ENCODE measurements around the gene SH3PXD2B. TPM values are rescaled to one million over a fixed set of nuclear protein-coding genes. Genes with fewer than 3 reads are reported as not detected.
A peak's percentile ranks its signal among the peaks of the same experiment; 100 is the strongest.
"Not testable (repeated sequence)": the region's sequence is repeated elsewhere in the genome, so short reads cannot be mapped to it uniquely, and the experiment has no call there.

Gene SH3PXD2B
- total RNA-seq, 1 donor from 2014 or later, result 12.0 TPM

DNA sequence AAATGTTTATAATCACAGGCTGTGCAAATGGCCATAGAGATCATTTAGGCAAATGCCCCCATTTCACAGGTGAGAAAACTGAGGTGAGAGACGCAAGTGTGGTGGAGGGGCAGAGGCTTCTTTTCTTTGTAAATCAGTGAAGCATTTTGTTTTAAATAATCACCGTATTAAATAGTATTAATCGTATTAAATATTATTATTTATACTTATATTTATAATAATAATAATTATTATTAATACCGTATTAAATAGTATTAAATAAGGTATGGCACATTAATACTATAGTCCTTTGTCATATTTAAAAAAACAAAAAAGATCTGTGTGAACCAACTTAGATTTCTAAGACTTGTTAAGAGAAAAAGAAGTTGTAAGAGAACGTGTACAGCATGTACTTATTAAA, 32.6 kb upstream of the SH3PXD2B start:
- H3K9me3 ChIP-seq (ENCODE audit: control insufficient read depth in 3 of 3, low read length in 3 of 3), result no peaks in the 10 kb centered on the region
- no peak overlapping the region for H3K9ac ChIP-seq (ENCODE audit: low read depth in 1 of 3, low read length in 3 of 3)
- no peak overlapping the region for H3K4me3 ChIP-seq (ENCODE audit: low read length in 3 of 3)
- no peak overlapping the region for H3K27ac ChIP-seq (ENCODE audit: low read depth, low read length)
- peaks cover 4 to 18% (median 6%) of the 10 kb centered on the region in 3 donors for H3K4me1 ChIP-seq (ENCODE audit: control insufficient read depth in 3 of 3, insufficient read depth in 3 of 3, low read length in 3 of 3)
- no peaks in the 10 kb centered on the region for H3K36me3 ChIP-seq (ENCODE audit: control insufficient read depth in 3 of 3, insufficient read depth in 3 of 3, low read length in 3 of 3)
- peaks cover 0 to 8% (median 5%) of the 10 kb centered on the region in 3 donors for H3K27me3 ChIP-seq (ENCODE audit: control insufficient read depth in 3 of 3, insufficient read depth in 3 of 3, low read length in 3 of 3)

DNA sequence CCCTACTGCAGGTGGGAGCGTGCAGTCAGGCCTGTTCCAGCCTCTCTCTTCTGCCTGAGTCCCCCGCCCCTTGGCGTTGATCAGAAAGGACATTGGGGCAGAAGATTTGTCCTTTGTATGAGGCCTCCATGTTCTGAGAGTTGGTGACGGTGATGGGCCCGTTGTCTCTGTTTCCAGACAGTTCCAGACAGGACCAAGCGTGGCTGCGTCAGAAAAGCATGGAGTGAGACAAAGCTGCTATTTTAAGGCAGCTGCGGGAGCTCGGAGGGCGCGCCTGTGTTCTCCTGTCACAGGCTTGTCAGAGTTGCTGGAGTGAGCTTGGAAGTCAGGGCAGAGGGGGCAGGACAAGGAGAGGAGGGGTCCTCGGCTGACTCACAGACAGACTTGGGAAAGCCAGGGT, 32.1 kb upstream of the SH3PXD2B start:
- Histone ChIP-seq H3K4me3 (ENCODE audit: low read length in 3 of 3) (no peak overlapping the region), H3K27me3 (ENCODE audit: control insufficient read depth in 3 of 3, insufficient read depth in 3 of 3, low read length in 3 of 3) (peaks cover 0 to 8% (median 5%) of the 10 kb centered on the region in 3 donors), H3K27ac (ENCODE audit: low read depth, low read length) (no peak overlapping the region), H3K36me3 (ENCODE audit: control insufficient read depth in 3 of 3, insufficient read depth in 3 of 3, low read length in 3 of 3) (no peaks in the 10 kb centered on the region), H3K4me1 (ENCODE audit: control insufficient read depth in 3 of 3, insufficient read depth in 3 of 3, low read length in 3 of 3) (peaks cover 4 to 18% (median 6%) of the 10 kb centered on the region in 3 donors), H3K9me3 (ENCODE audit: control insufficient read depth in 3 of 3, low read length in 3 of 3) (no peaks in the 10 kb centered on the region), H3K9ac (ENCODE audit: low read depth in 1 of 3, low read length in 3 of 3) (no peak overlapping the region)

DNA sequence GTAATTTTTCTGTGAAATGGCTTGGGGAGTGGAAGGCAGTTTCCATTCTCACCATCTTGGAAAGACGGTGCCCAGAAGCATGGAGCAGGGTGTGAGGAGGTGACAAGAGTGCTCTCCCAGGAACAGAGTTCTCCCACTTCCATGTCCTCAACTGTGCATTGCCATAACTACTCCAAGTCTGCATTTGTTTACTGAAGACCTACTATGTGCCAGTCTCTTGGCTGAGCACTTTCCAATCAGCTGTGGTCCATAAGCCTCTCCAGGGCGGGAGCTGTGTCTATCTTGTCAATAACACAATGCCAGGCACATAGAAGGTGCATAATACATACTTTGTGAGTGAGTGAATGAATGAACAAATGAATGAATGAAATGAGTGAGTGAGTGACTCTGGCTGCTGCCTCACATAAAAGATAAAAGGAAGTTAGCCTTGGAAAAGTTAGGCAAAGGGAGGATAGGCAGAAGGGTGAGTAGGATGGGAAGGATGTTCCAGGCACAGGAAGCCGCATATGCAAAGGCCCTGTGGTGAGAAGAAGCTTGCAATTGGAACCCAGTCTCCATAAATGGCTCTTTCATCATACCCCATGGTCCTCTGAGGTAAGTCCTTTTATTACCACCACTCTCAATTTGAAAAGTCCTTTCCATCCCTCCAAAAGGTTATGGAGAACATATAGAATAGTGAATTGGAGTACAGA, 31.3 kb upstream of the SH3PXD2B start:
- H3K27me3 ChIP-seq (ENCODE audit: control insufficient read depth in 3 of 3, insufficient read depth in 3 of 3, low read length in 3 of 3), result peaks cover 0 to 6% (median 5%) of the 10 kb centered on the region in 3 donors
- no peaks in the 10 kb centered on the region for H3K9me3 ChIP-seq (ENCODE audit: control insufficient read depth in 3 of 3, low read length in 3 of 3)
- H3K9ac ChIP-seq (ENCODE audit: low read depth in 1 of 3, low read length in 3 of 3), result no peak overlapping the region
- H3K4me3 ChIP-seq (ENCODE audit: low read length in 3 of 3), result no peak overlapping the region
- no peak overlapping the region for H3K27ac ChIP-seq (ENCODE audit: low read depth, low read length)
- peaks cover 4 to 15% (median 6%) of the 10 kb centered on the region in 3 donors for H3K4me1 ChIP-seq (ENCODE audit: control insufficient read depth in 3 of 3, insufficient read depth in 3 of 3, low read length in 3 of 3)
- no peaks in the 10 kb centered on the region for H3K36me3 ChIP-seq (ENCODE audit: control insufficient read depth in 3 of 3, insufficient read depth in 3 of 3, low read length in 3 of 3)

DNA sequence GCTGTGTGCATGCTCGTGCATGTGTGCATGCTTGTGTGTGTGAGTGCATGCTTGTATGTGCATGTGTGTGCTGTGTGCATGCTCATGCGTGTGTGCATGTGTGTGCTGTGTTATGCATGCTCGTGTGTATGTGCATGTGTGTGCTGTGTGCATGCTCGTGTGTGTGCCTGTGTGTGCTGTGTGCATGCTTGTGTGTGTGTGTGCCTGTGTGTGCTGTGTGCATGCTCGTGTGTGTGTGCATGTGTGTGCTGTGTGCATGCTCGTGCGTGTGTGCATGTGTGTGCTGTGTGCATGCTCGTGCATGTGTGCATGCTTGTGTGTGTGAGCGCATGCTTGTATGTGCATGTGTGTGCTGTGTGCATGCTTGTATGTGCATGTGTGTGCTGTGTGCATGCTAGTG, 30.3 kb upstream of the SH3PXD2B start:
- peaks cover 2 to 13% (median 6%) of the 10 kb centered on the region in 3 donors for H3K4me1 ChIP-seq (ENCODE audit: control insufficient read depth in 3 of 3, insufficient read depth in 3 of 3, low read length in 3 of 3)
- no peak overlapping the region for H3K27ac ChIP-seq (ENCODE audit: low read depth, low read length)
- H3K27me3 ChIP-seq (ENCODE audit: control insufficient read depth in 3 of 3, insufficient read depth in 3 of 3, low read length in 3 of 3), result peaks cover 0 to 6% (median 5%) of the 10 kb centered on the region in 3 donors
- no peak overlapping the region for H3K4me3 ChIP-seq (ENCODE audit: low read length in 3 of 3)
- no peaks in the 10 kb centered on the region for H3K36me3 ChIP-seq (ENCODE audit: control insufficient read depth in 3 of 3, insufficient read depth in 3 of 3, low read length in 3 of 3)
- H3K9me3 ChIP-seq (ENCODE audit: control insufficient read depth in 3 of 3, low read length in 3 of 3), result no peaks in the 10 kb centered on the region
- no peak overlapping the region for H3K9ac ChIP-seq (ENCODE audit: low read depth in 1 of 3, low read length in 3 of 3)

DNA sequence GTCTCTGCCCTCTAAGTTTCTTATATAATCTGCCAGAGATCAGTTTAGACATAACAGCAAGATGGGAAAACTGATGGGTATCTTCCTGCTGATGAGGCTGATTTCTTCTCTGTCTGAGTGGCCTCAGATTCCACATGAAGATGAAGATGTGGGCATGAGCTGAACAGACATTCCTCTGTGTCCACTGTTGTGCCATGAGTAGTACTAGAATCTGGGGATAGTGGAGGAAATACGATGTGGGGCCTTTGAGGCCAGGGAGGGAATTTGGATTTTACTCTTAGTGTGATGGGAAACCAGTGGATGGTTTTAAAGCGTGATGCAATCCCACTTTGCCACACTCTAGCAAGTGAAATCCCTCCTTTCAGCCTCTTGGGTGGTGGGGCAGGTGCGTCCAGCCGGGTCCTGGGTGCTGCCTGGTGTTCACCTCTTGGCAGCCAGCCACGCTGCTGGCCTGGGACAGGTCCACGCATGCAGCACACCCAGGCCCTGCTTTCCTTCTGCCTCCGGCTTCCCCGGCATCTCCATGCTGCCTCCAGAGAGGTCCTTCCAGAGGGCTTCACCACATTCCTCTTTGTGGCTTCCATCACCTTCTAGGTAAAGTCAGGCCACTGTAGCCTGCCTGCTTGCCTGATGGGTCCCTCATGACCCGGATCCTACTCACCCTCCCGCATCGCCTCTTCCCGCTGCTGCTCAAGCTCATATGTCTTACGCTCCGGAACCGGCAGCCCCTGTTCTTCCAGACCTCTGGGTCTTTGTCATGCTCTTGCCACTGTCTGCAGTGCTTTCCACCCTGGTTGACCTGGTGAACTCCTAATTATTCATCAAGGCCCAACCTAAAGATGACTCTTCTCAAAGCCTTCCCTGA, 28.1 kb upstream of the SH3PXD2B start:
- Histone ChIP-seq H3K4me3 (ENCODE audit: low read length in 3 of 3) (no peak overlapping the region), H3K27ac (ENCODE audit: low read depth, low read length) (no peak overlapping the region), H3K36me3 (ENCODE audit: control insufficient read depth in 3 of 3, insufficient read depth in 3 of 3, low read length in 3 of 3) (no peaks in the 10 kb centered on the region)

DNA sequence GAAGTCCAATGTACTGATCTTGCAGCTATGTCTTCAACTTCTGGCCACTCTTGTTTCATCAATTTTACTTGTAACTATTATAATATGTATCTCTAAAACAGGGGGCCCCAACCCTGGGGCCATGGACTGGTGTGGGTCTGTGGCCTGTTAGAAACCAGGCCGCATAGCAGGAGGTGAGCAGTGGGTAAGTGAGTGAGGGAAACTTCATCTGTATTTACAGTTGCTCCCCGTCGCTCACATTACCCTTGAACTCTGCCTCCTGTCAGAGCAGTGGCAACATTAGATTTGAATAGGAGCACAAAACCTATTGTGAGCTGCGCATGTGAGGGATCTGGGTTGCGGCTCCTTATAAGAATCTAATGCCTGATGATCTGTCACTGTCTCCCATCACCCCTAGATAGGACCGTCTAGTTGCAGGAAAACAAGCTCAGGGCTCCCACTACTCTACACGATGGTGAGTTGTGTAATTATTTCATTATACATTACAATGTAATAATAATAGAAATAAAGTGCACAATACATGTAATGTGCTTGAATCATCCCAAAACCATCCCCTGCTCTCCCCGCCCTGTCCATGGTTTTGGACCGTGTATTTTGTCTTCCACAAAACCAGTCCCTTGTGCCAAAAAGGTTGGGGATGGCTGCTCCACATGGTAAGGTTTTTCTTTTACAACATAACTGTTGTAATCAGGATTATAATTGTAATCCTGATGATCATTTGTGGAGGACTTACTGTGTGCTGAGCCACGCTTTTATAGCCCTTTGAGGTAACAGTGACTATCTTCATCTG, 26.9 kb upstream of the SH3PXD2B start:
- peaks cover 2 to 9% (median 7%) of the 10 kb centered on the region in 3 donors for H3K4me1 ChIP-seq (ENCODE audit: control insufficient read depth in 3 of 3, insufficient read depth in 3 of 3, low read length in 3 of 3)
- H3K27me3 ChIP-seq (ENCODE audit: control insufficient read depth in 3 of 3, insufficient read depth in 3 of 3, low read length in 3 of 3), result peaks cover 0 to under 1% (median 0%) of the 10 kb centered on the region in 3 donors
- no peak overlapping the region for H3K27ac ChIP-seq (ENCODE audit: low read depth, low read length)

More for the DNA sequence above, 28.1 kb upstream of the SH3PXD2B start:
- peaks cover 0 to 6% (median 2%) of the 10 kb centered on the region in 3 donors for H3K27me3 ChIP-seq (ENCODE audit: control insufficient read depth in 3 of 3, insufficient read depth in 3 of 3, low read length in 3 of 3)
- H3K9ac ChIP-seq (ENCODE audit: low read depth in 1 of 3, low read length in 3 of 3), result no peak overlapping the region
- H3K4me1 ChIP-seq (ENCODE audit: control insufficient read depth in 3 of 3, insufficient read depth in 3 of 3, low read length in 3 of 3), result peaks cover 2 to 9% (median 7%) of the 10 kb centered on the region in 3 donors
- no peaks in the 10 kb centered on the region for H3K9me3 ChIP-seq (ENCODE audit: control insufficient read depth in 3 of 3, low read length in 3 of 3)

DNA sequence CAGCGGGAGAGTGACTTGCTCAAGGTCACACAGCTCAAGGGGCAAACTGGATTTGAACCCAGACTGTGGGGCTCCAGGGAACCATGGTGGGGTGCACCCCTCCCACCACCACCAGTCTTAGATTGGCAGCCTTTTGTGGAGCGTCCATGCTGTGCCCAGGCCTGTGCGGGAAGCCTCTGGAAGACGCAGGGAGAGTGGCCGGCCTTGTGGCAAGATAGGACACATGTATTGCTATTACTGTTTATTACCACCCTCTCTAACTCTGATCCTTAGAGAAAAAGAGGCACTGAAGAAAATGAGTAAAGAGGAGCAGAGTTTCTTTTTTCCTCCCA, 25.4 kb upstream of the SH3PXD2B start:
- Histone ChIP-seq H3K4me3 (ENCODE audit: low read length in 3 of 3) (peak overlapping the region in 2 of 3 donors; percentile 15 to 41), H3K27me3 (ENCODE audit: control insufficient read depth in 3 of 3, insufficient read depth in 3 of 3, low read length in 3 of 3) (no peaks in the 10 kb centered on the region), H3K9me3 (ENCODE audit: control insufficient read depth in 3 of 3, low read length in 3 of 3) (no peaks in the 10 kb centered on the region), H3K9ac (ENCODE audit: low read depth in 1 of 3, low read length in 3 of 3) (no peak overlapping the region), H3K27ac (ENCODE audit: low read depth, low read length) (peak overlapping the region; percentile 32), H3K36me3 (ENCODE audit: control insufficient read depth in 3 of 3, insufficient read depth in 3 of 3, low read length in 3 of 3) (no peaks in the 10 kb centered on the region), H3K4me1 (ENCODE audit: control insufficient read depth in 3 of 3, insufficient read depth in 3 of 3, low read length in 3 of 3) (peaks cover 2 to 7% (median 7%) of the 10 kb centered on the region in 3 donors)

More for the DNA sequence above, 26.9 kb upstream of the SH3PXD2B start:
- no peak overlapping the region for H3K9ac ChIP-seq (ENCODE audit: low read depth in 1 of 3, low read length in 3 of 3)
- H3K36me3 ChIP-seq (ENCODE audit: control insufficient read depth in 3 of 3, insufficient read depth in 3 of 3, low read length in 3 of 3), result no peaks in the 10 kb centered on the region
- no peak overlapping the region for H3K4me3 ChIP-seq (ENCODE audit: low read length in 3 of 3)
- no peaks in the 10 kb centered on the region for H3K9me3 ChIP-seq (ENCODE audit: control insufficient read depth in 3 of 3, low read length in 3 of 3)

DNA sequence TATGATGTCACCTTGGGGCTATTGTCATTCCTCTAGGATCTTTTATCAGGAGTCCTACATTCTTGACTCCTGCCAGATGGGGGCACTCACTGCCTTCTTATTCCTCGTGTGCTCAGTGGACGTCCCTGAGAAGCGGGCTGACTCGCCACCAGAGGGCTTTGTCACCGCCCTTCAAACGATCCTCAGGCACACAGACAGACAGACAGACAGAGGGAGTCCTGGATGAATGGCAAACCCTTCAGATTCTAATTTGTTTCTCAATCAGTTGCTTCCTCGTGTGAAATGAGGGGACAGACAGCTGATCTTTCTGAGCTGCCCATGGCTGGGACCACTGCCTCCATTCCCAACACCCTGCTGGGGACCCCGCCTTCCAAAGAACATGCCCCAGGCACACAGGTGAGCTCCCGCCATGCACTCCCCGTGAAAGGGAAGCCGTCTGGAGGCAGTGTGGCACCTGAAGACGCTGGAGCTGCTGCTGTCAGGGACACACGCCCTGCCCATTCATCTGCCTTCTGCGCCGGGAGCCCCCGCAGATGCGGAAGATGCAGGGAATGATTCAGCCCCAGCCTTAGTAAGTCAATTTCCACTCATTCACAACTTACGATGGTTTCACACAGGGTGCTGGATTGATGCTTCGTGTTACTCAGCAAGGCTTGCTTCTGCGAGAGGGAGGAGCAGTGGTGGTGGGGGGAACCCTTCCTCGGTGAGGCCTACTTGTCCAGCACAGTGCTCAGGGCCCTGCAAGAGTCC, 24.9 kb upstream of the SH3PXD2B start:
- Histone ChIP-seq H3K27ac (ENCODE audit: low read depth, low read length) (peak overlapping the region; percentile 32), H3K9me3 (ENCODE audit: control insufficient read depth in 3 of 3, low read length in 3 of 3) (no peaks in the 10 kb centered on the region), H3K4me3 (ENCODE audit: low read length in 3 of 3) (peak overlapping the region in 2 of 3 donors; percentile 15 to 41), H3K36me3 (ENCODE audit: control insufficient read depth in 3 of 3, insufficient read depth in 3 of 3, low read length in 3 of 3) (no peaks in the 10 kb centered on the region), H3K4me1 (ENCODE audit: control insufficient read depth in 3 of 3, insufficient read depth in 3 of 3, low read length in 3 of 3) (peaks cover 2 to 7% (median 7%) of the 10 kb centered on the region in 3 donors), H3K27me3 (ENCODE audit: control insufficient read depth in 3 of 3, insufficient read depth in 3 of 3, low read length in 3 of 3) (no peaks in the 10 kb centered on the region), H3K9ac (ENCODE audit: low read depth in 1 of 3, low read length in 3 of 3) (peak overlapping the region in 1 of 3 donors; percentile 25)

DNA sequence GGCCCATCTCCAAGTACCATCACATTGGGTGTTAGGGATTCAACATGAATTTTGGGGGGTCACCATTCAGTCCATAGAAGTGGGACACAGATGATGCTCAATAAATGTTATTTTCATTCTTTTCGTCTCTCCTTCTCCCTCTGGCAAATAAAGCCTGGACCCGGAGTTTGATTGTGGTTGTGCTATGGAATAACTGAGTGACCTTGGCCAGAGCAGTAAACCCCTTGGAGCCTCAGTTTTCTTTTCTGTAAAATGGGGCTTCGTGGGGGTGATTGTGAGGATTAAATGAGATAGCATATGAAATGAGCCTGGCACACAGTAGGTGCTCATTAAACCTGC, 24.3 kb upstream of the SH3PXD2B start:
- not testable (repeated sequence) for H3K9me3 ChIP-seq (ENCODE audit: control insufficient read depth in 3 of 3, low read length in 3 of 3); H3K27me3 ChIP-seq (ENCODE audit: control insufficient read depth in 3 of 3, insufficient read depth in 3 of 3, low read length in 3 of 3); H3K4me1 ChIP-seq (ENCODE audit: control insufficient read depth in 3 of 3, insufficient read depth in 3 of 3, low read length in 3 of 3); H3K36me3 ChIP-seq (ENCODE audit: control insufficient read depth in 3 of 3, insufficient read depth in 3 of 3, low read length in 3 of 3); H3K27ac ChIP-seq (ENCODE audit: low read depth, low read length); H3K4me3 ChIP-seq (ENCODE audit: low read length in 3 of 3); H3K9ac ChIP-seq (ENCODE audit: low read depth in 1 of 3, low read length in 3 of 3)
